ENCODE measurements around the gene ZNF70.

The ZNF70 gene

GRCh38 chr22:23690713-23691112 is 60.2 kb downstream of the ZNF70 start, which contains the start of gene RGL4:
Gene RGL4 (plus strand): TSS chr22:23691013. CDS start chr22:23692031, 1,018 bp downstream.
- DNase-seq, result no peak
- WGBS, result 100% methylated on average over 5 of the region's 5 CpGs

GRCh38 chr22:23689414-23689813 is 61.5 kb downstream of the ZNF70 start:
- no peak overlapping the region for H3K18ac ChIP-seq (ENCODE audit: low read depth in 1 of 2, low read length in 2 of 2)
- H3K27me3 ChIP-seq (ENCODE audit: control insufficient read depth in 1 of 2, insufficient read depth in 1 of 2, low read length in 2 of 2), result no peaks in the 10 kb centered on the region
- no peak overlapping the region for H2BK5ac ChIP-seq (ENCODE audit: low read depth, low read length, poor library complexity, severe bottlenecking)
- no peak overlapping the region for H3K4ac ChIP-seq (ENCODE audit: low read depth in 1 of 2, low read length in 2 of 2)
- no peak overlapping the region for H2BK15ac ChIP-seq (ENCODE audit: low read depth, poor library complexity, severe bottlenecking)
- no peak overlapping the region for H2AFZ ChIP-seq (ENCODE audit: low read depth, low read length)
- H2BK120ac ChIP-seq (ENCODE audit: low read depth, low read length), result no peak overlapping the region
- no peak overlapping the region for H2BK12ac ChIP-seq (ENCODE audit: low read length in 2 of 2)
- H3K14ac ChIP-seq (ENCODE audit: low read length in 2 of 2), result no peak overlapping the region
- no peak for DNase-seq
- H2AK5ac ChIP-seq (ENCODE audit: low read length, severe bottlenecking), result no peak overlapping the region
- H3K9me3 ChIP-seq (ENCODE audit: control insufficient read depth, low read length), result no peaks in the 10 kb centered on the region
- H3K23ac ChIP-seq (ENCODE audit: low read length in 2 of 2), result no peak overlapping the region
- no peak overlapping the region for H3K27ac ChIP-seq (ENCODE audit: low read length, poor library complexity, severe bottlenecking)
- peaks cover 32 to 40% of the 10 kb centered on the region in 2 experiments for H3K36me3 ChIP-seq (ENCODE audit: control insufficient read depth in 1 of 2, insufficient read depth in 2 of 2, low read depth in 1 of 2, low read length in 2 of 2)
- peaks cover 1% of the 10 kb centered on the region for H3K79me1 ChIP-seq (replicated peaks; ENCODE audit: low read length, poor library complexity, severe bottlenecking)
- no peak overlapping the region for H3K4me3 ChIP-seq (ENCODE audit: insufficient read depth in 1 of 2, low read depth in 1 of 2, low read length in 2 of 2)
- no peak overlapping the region for H3K9ac ChIP-seq (ENCODE audit: low read length)
- H4K91ac ChIP-seq (ENCODE audit: low read length), result no peak overlapping the region
- WGBS, result 95% methylated on average over 6 of the region's 7 CpGs
- H4K8ac ChIP-seq (ENCODE audit: low read length), result no peak overlapping the region
- no peak overlapping the region for H3K4me2 ChIP-seq (ENCODE audit: low read length, poor library complexity, severe bottlenecking)
- H3K4me1 ChIP-seq (ENCODE audit: control insufficient read depth, insufficient read depth, low read depth, low read length), result no peaks in the 10 kb centered on the region

More at GRCh38 chr22:23690713-23691112, 60.2 kb downstream of the ZNF70 start, which contains the start of gene RGL4:
- H3K18ac ChIP-seq (ENCODE audit: low read depth in 1 of 2, low read length in 2 of 2), result no peak within 1 kb of the TSS
- H2BK15ac ChIP-seq (ENCODE audit: low read depth, poor library complexity, severe bottlenecking), result no peak within 1 kb of the TSS
- no peak within 1 kb of the TSS for H2BK5ac ChIP-seq (ENCODE audit: low read depth, low read length, poor library complexity, severe bottlenecking)
- H3K14ac ChIP-seq (ENCODE audit: low read length in 2 of 2), result no peak within 1 kb of the TSS
- no peak within 1 kb of the TSS for H3K4ac ChIP-seq (ENCODE audit: low read depth in 1 of 2, low read length in 2 of 2)
- no peaks in the 10 kb centered on the region for H3K27me3 ChIP-seq (ENCODE audit: control insufficient read depth in 1 of 2, insufficient read depth in 1 of 2, low read length in 2 of 2)
- no peak within 1 kb of the TSS for H4K91ac ChIP-seq (ENCODE audit: low read length)
- H3K4me1 ChIP-seq (ENCODE audit: control insufficient read depth, insufficient read depth, low read depth, low read length), result no peaks in the 10 kb centered on the region
- H3K9me3 ChIP-seq (ENCODE audit: control insufficient read depth, low read length), result no peaks in the 10 kb centered on the region
- no peak within 1 kb of the TSS for H2BK120ac ChIP-seq (ENCODE audit: low read depth, low read length)
- peaks cover 1% of the 10 kb centered on the region for H3K79me1 ChIP-seq (replicated peaks; ENCODE audit: low read length, poor library complexity, severe bottlenecking)
- H2AFZ ChIP-seq (ENCODE audit: low read depth, low read length), result no peak within 1 kb of the TSS
- H3K4me2 ChIP-seq (ENCODE audit: low read length, poor library complexity, severe bottlenecking), result no peak within 1 kb of the TSS
- H3K9ac ChIP-seq (ENCODE audit: low read length), result no peak within 1 kb of the TSS
- H2AK5ac ChIP-seq (ENCODE audit: low read length, severe bottlenecking), result no peak within 1 kb of the TSS
- H3K23ac ChIP-seq (ENCODE audit: low read length in 2 of 2), result no peak within 1 kb of the TSS
- H4K8ac ChIP-seq (ENCODE audit: low read length), result no peak within 1 kb of the TSS
- no peak within 1 kb of the TSS for H2BK12ac ChIP-seq (ENCODE audit: low read length in 2 of 2)
- no peak within 1 kb of the TSS for H3K4me3 ChIP-seq (ENCODE audit: insufficient read depth in 1 of 2, low read depth in 1 of 2, low read length in 2 of 2)
- peaks cover 43 to 50% of the 10 kb centered on the region in 2 experiments for H3K36me3 ChIP-seq (ENCODE audit: control insufficient read depth in 1 of 2, insufficient read depth in 2 of 2, low read depth in 1 of 2, low read length in 2 of 2)
- no peak within 1 kb of the TSS for H3K27ac ChIP-seq (ENCODE audit: low read length, poor library complexity, severe bottlenecking)

Measured in mesenchymal stem cell (in vitro differentiated cells and primary cell).